ENCODE results near the gene CELF5.

Gene CELF5

GRCh38 chr19:3344608-3345598 lies 120.4 kb downstream of the CELF5 start:
- DNase-seq (ENCODE audit: low spot score) = no peak

GRCh38 chr19:3345850-3346460 lies 121.5 kb downstream of the CELF5 start:
- DNase-seq (ENCODE audit: low spot score) = no peak
